ENCODE measurements around the gene STYXL1.

Gene STYXL1

GRCh38 chr7:75977743-75978142, 70.1 kb downstream of the STYXL1 start:
- H3K9me3 ChIP-seq (ENCODE audit: severe bottlenecking): no peaks in the 10 kb centered on the region
- H3K4me3 ChIP-seq (ENCODE audit: severe bottlenecking): no peak overlapping the region
- no peak for DNase-seq (ENCODE audit: low spot score)
- ATAC-seq (ENCODE audit: low read depth): no peak
- no peak for TF ChIP-seq CTCF (IDR thresholded peaks at IDR 0.05; ENCODE audit: poor library complexity, severe bottlenecking)
- H3K27ac ChIP-seq (ENCODE audit: poor library complexity, severe bottlenecking): no peak overlapping the region
- peaks cover 14% of the 10 kb centered on the region for H3K36me3 ChIP-seq (ENCODE audit: low read depth)
- H3K27me3 ChIP-seq (ENCODE audit: insufficient read depth, poor library complexity, severe bottlenecking): no peaks in the 10 kb centered on the region
- H3K4me1 ChIP-seq (ENCODE audit: insufficient read depth, poor library complexity, severe bottlenecking): no peaks in the 10 kb centered on the region

- ATAC-seq (ENCODE audit: low read depth): no peak
- peaks cover 11% of the 10 kb centered on the region; the same call in 1 of the 2 replicates for H3K36me3 ChIP-seq (ENCODE audit: low read depth)
- no peak for DNase-seq (ENCODE audit: low spot score)
- H3K4me1 ChIP-seq (ENCODE audit: insufficient read depth, poor library complexity, severe bottlenecking): no peaks in the 10 kb centered on the region
- H3K27ac ChIP-seq (ENCODE audit: poor library complexity, severe bottlenecking): no peak overlapping the region
- H3K27me3 ChIP-seq (ENCODE audit: insufficient read depth, poor library complexity, severe bottlenecking): no peaks in the 10 kb centered on the region
- no peaks in the 10 kb centered on the region for H3K9me3 ChIP-seq (ENCODE audit: severe bottlenecking)
- no peak overlapping the region for H3K4me3 ChIP-seq (ENCODE audit: severe bottlenecking)
- TF ChIP-seq CTCF (IDR thresholded peaks at IDR 0.05; ENCODE audit: poor library complexity, severe bottlenecking): no peak
These were observed 75.6 kb downstream of the STYXL1 start for GRCh38 chr7:75971961-75972763.

GRCh38 chr7:75971309-75971960, 76.4 kb downstream of the STYXL1 start:
- DNase-seq (ENCODE audit: low spot score): no peak
- Histone ChIP-seq H3K9me3 (ENCODE audit: severe bottlenecking) (no peaks in the 10 kb centered on the region), H3K4me1 (ENCODE audit: insufficient read depth, poor library complexity, severe bottlenecking) (no peaks in the 10 kb centered on the region), H3K27me3 (ENCODE audit: insufficient read depth, poor library complexity, severe bottlenecking) (no peaks in the 10 kb centered on the region), H3K27ac (ENCODE audit: poor library complexity, severe bottlenecking) (no peak overlapping the region), H3K36me3 (ENCODE audit: low read depth) (peaks cover 11% of the 10 kb centered on the region; the same call in 1 of the 2 replicates), H3K4me3 (ENCODE audit: severe bottlenecking) (no peak overlapping the region)
- no peak for ATAC-seq (ENCODE audit: low read depth)
- no peak for TF ChIP-seq CTCF (IDR thresholded peaks at IDR 0.05; ENCODE audit: poor library complexity, severe bottlenecking)

- Histone ChIP-seq H3K9me3 (ENCODE audit: severe bottlenecking) (no peaks in the 10 kb centered on the region), H3K4me3 (ENCODE audit: severe bottlenecking) (no peak overlapping the region), H3K27ac (ENCODE audit: poor library complexity, severe bottlenecking) (no peak overlapping the region), H3K36me3 (ENCODE audit: low read depth) (peaks cover 11% of the 10 kb centered on the region; the same call in 1 of the 2 replicates), H3K27me3 (ENCODE audit: insufficient read depth, poor library complexity, severe bottlenecking) (no peaks in the 10 kb centered on the region), H3K4me1 (ENCODE audit: insufficient read depth, poor library complexity, severe bottlenecking) (no peaks in the 10 kb centered on the region)
- DNase-seq (ENCODE audit: low spot score) (no peak), ATAC-seq (ENCODE audit: low read depth) (no peak)
- no peak for TF ChIP-seq CTCF (IDR thresholded peaks at IDR 0.05; ENCODE audit: poor library complexity, severe bottlenecking)
These were observed 77.9 kb downstream of the STYXL1 start for GRCh38 chr7:75969704-75970498.
